SKM-1 (cell line): ENCODE measurements around the gene IRF2BPL.
A peak's percentile ranks its signal among the peaks of the same experiment; 100 is the strongest.

Experiments used
- DNase-seq: peaks from one replicate; lab custom pipeline; 2025; ENCODE audit not compliant: unreplicated experiment; lab: John Stamatoyannopoulos, UW

IRF2BPL gene

DNA sequence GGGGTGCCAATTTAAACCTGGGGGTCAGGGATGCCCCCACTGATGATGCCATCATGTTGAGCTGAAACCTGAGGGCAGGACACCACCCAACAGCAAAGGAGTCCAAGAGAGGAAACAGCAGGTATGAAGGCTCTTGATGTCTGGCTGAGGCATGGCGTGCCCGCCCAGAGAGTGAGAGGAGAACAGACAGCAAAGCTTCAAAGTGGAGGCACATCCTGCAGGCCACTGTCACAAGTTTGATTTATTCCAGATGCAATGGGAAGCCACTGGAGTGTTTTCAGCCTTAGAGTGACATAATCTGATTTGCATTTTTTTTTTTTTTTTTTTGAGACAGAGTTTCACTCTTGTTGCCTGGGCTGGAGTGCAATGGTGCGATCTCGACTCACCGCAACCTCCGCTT is 34.8 kb downstream of the IRF2BPL start:
- DNase-seq, result no peak

- DNase-seq, result no peak
These were observed 38.4 kb downstream of the IRF2BPL start for GRCh38 chr14:76990084-76990483.

DNA sequence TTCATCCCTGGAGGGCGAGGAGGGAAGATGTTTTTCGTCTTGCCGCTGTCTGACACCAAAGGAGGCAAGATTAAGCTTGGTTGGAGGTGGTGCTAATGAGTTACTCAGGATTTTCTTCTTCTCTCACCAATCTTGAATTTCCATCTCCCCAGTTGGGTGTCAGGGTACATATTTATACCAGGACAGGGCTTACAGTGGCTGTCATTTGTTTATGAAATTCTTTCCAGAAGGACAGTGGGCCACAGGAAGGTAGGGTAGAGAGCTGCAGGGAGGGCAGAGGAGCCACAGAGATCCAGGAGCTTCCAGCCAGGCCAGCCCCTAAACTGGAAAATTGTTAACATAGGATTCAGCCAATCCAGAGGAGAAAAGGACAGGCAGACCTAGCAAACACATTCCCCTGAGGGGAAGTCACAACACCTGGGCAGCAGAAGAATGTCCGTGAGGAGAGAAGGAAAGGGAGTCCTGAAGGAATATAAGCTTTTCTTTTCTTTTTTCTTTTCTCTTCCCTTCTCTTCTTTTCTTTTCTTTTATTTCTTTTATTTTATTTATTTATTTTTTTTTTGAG is 40.5 kb downstream of the IRF2BPL start:
- no peak for DNase-seq

DNA sequence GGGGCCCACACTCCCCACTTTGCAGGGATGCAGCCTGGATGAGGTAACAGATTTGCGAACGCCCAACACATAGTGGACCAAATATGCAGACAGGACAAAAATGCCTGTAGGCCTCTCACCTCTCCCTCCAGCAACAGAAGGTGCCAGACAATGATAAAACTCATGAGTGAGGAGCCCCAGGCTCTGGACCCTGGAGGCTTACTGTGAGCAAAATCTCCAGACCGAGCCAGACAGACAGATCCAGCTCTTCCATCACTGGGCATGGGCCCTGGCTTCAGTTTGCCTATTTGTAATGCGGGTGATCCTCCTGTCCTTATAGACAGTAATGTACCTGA is 42.3 kb downstream of the IRF2BPL start:
- no peak for DNase-seq

DNA sequence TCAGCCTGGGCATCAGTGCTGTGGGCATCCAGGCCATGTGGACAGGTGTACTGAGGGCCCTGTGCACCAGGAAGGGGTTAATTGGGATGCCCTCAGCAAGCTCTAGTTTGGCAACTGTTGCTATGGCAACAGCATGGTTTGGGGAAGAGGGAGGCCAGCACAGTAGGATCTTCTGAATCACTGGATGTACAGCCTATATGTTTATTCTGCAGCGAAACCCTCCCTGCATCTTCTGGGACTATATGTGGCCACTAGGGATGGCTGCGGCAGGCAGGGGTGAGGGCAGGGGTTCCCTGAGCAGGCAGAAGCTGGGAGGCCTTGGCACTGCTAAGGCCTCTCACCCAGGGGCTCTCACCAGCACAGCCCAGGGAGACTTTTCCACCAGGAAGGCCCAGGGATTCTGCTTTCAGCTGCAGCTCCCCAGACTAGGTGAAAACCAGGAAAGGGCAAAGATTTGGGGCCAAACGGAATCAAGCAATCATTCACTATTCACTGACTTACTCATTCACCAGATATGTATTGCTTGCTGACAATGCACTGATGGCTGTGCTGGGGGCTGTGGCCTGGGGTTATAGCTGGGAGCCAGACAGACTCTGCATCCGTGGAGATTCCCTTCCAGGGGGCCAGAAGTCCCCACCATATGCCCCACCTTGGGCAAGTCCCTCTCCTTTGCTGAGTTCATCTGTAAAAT is 42.8 kb downstream of the IRF2BPL start:
- DNase-seq, result no peak

GRCh38 chr14:76984787-76985375 is 43.6 kb downstream of the IRF2BPL start:
- no peak for DNase-seq

DNA sequence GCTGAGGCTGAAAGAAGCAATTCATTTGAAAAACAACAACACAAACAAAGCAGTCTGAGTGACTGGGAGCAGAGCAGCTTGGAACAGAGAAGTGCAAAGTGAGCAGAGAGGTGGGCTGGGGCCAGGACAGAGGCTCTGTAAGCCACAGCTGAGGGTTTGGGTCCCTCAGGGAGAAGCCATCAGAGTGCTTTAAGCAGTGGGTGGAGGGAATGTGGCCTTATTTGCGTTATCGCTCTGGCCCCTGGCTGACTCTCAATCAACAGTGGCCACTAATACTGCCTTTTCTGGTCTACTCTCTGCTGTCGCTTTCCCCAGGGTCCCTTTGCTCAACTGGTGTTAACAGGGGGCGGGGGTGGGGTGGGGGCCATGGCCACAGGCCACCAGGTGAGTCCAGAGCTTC is 44.2 kb downstream of the IRF2BPL start:
- DNase-seq, result no peak

- no peak for DNase-seq
These were observed 46.8 kb downstream of the IRF2BPL start for GRCh38 chr14:76981670-76982069.

DNA sequence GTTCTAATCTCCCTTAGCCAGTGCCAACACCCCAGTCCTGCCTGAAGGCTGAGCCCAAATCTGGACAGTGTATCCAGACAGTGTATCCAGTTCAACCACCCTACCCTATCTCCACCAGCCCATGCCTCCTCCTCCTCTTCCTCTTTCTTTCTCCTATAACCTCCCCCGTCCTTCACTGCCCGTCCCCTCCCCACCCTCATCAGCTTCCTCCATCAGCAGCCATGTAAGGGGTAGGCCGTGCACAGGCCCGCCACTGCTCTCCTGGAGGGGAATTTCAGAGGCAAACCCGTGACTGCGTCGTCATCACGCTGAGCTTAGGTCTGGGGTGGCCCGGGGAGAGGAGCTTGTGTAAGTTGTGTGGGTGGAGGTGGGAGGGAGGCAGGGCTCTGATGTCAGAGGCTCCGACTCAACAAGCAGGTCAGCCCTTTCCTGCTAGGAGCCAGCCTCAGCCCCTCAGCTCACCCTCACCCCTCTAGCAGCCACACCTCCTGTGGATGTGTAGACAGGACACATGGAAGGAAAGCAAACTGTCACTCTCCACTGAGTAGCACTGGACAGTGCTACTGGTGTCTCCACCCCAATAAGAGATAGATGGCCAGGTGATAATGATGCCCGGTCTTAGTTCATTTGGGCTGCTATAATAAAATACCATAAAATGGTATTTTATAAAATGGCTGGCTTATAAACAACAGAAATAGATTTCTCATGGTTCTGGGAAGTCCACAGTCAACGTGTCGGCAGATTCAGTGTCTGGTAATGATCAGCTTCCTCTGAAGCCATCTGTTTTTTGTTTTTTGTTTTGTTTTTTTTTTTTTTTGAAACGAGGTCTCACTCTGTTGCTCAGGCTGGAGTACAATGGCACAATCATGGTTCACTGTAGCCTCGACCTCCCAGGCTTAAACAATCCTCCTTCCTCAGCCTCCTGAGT is 50.5 kb downstream of the IRF2BPL start:
- DNase-seq, result peak; percentile 17

DNA sequence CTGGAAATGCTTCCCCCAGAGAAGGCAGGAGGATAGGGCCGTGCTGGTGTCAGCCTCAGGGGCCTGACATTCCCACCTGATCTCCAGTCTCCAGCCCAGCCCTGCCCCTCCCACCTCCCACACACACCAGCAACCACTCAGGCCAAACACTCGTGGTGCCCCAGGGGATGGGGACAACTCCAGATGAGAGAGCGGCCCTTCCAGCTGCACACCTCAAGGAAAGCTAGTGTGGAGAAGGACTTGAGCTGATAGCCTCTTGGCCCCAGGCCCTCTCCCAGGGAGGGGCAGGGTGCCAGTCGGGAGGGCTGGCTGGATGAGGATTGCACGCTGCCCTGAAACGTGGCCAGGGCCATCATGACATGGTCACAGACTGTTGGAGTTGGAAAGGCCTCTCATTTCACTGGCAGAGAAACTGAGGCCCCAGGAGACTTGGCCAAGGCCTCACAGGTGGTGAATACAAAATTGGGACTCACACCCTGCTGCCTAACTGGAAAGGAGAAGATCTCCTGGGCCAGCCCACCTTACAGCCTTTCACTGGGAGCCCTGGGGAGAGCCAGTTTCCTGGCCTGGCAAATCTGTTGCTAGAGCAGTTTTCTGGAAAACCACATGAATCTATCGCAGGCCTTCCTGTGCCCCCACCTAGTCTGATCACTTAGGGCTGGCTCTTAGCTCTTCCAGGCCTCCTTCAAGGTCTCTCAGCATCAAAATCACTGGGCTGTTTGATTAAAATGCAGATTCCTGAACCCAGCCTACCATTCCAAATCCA is 52.1 kb downstream of the IRF2BPL start:
- DNase-seq, result no peak

GRCh38 chr14:76975812-76976211 is 52.7 kb downstream of the IRF2BPL start:
- DNase-seq, result no peak

GRCh38 chr14:76975051-76975450 is 53.5 kb downstream of the IRF2BPL start:
- no peak for DNase-seq
